Smooth muscle cell (in vitro differentiated cells): ENCODE data around the gene GATA6. TPM values are rescaled to one million over a fixed set of nuclear protein-coding genes. Genes with fewer than 3 reads are reported as not detected.

Source experiments
- DNase-seq: peaks from one replicate; lab custom pipeline; 2025; ENCODE audit not compliant: unreplicated experiment; lab: John Stamatoyannopoulos, UW
- H2AFZ ChIP-seq: fragments of 200-600 bp; sonication (generic); 2 replicates; pipeline ENCODE4 v1.6.0; 2016; ENCODE audit warnings: antibody characterized with exemption, low read depth, mild to moderate bottlenecking
- H3F3A ChIP-seq: fragments of 200-600 bp; sonication (generic); 2 replicates; pipeline ENCODE4 v1.6.0; 2017; ENCODE audit warnings: antibody characterized with exemption, low read depth
- H3K27ac ChIP-seq: fragments of 200-600 bp; sonication (generic); 2 replicates; pipeline ENCODE4 v1.5.1; 2016; ENCODE audit warnings: low read depth, mild to moderate bottlenecking
- H3K27me3 ChIP-seq: fragments of 200-600 bp; sonication (generic); 2 replicates; pipeline ENCODE4 v1.6.1; 2016; ENCODE audit warnings: low read depth, mild to moderate bottlenecking
- H3K36me3 ChIP-seq: fragments of 200-600 bp; sonication (generic); 2 replicates; pipeline ENCODE4 v1.5.1; 2016; ENCODE audit warnings: low read depth
- H3K4me1 ChIP-seq: fragments of 200-600 bp; sonication (generic); 2 replicates; pipeline ENCODE4 v1.5.1; 2016; ENCODE audit warnings: low read depth
- H3K4me2 ChIP-seq: fragments of 200-600 bp; sonication (generic); 2 replicates; pipeline ENCODE4 v1.6.0; 2016; ENCODE audit warnings: mild to moderate bottlenecking
- H3K4me3 ChIP-seq: fragments of 200-600 bp; sonication (generic); 2 replicates; pipeline ENCODE4 v1.5.1; 2016; ENCODE audit warnings: mild to moderate bottlenecking
- H3K79me2 ChIP-seq: fragments of 200-600 bp; sonication (generic); 2 replicates; pipeline ENCODE4 v1.6.0; 2016; ENCODE audit warnings: low read depth, mild to moderate bottlenecking
- H3K9ac ChIP-seq: fragments of 200-600 bp; sonication (generic); 2 replicates; pipeline ENCODE4 v1.6.0; 2016; ENCODE audit warnings: low read depth
- H3K9me3 ChIP-seq: fragments of 200-600 bp; sonication (generic); replicated peaks from 2 replicates; pipeline ENCODE4 v1.5.1; 2016; ENCODE audit warnings: low read depth
- H4K20me1 ChIP-seq: fragments of 200-600 bp; sonication (generic); 2 replicates; pipeline ENCODE4 v1.6.0; 2016; ENCODE audit warnings: low read depth
- CTCF ChIP-seq: fragments of 200-600 bp; sonication (generic); IDR thresholded peaks from 2 replicates; pipeline ENCODE4 v1.5.1; 2017; ENCODE audit warnings: borderline replicate concordance, mild to moderate bottlenecking, antibody characterized with exemption; ENCODE audit not compliant: insufficient read depth, poor library complexity, severe bottlenecking
- WGBS: methylation state at CpG from one replicate; pipeline ENCODE4 v1.1.7; 2016; ENCODE audit warnings: low lambda C conversion rate; 5-methylcytosine and 5-hydroxymethylcytosine counted together
- polyA plus RNA-seq: library from polyadenylated mRNA; unstranded; fragments of >200 nt; fragmentation: Nextera tagmentation; extraction: Ambion mirVana; gene quantifications from 2 replicates; pipeline ENCODE4 v1.2.1, GENCODE V29; 2016
- total RNA-seq: library from RNA; depleted of rRNA; stranded (reverse); fragments of >200 nt; gene quantifications from 2 replicates; pipeline ENCODE4 v1.2.3, GENCODE V29; 2014

The GATA6 gene
- total and polyA plus RNA-seq, 2 experiments from 2014 or later = 48.5 to 49.9 TPM

DNA sequence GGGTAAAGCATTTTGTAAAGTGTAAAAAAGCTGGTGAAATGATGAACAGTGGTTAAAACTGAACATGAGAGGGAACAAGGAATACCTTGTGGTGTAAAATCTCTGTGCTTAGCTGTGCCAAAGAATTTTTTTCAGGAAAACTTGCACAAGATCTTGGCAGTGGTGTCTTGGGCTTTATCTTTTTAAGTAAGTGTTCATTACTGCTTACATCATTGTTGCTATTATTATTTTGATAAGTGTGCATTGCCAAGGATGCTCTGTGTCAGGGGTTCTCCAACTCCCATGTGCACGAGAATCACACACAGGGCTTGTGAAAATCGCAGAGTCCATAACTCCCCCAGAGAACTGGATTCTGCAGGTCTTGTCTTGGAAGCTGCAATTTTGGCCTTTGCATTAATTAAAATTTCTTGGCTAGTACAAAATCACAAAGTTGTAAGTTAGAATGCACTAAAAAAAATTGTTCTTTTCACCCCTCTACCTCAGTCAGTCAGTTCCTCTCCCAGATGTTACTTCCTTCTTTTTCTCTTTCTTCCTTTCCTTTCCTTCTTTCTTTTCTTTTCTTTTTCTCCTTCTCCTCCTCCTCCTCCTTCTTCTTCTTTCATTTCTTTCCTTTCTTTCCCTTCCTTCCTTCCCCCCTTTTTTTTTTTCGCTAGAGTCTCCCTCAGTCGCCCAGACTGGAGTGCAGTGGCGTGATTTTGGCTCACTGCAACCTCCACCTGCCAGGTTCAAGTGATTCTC, 37.8 kb downstream of the GATA6 start:
- Histone ChIP-seq H3K27ac (no peak overlapping the region), H3K36me3 (peaks cover 3% of the 10 kb centered on the region), H3K9ac (no peak overlapping the region), H3K79me2 (peaks cover 14% of the 10 kb centered on the region), H3K4me2 (no peak overlapping the region), H2AFZ (no peak overlapping the region), H3K9me3 (no peaks in the 10 kb centered on the region), H4K20me1 (peaks cover 32% of the 10 kb centered on the region), H3F3A (peaks cover 22% of the 10 kb centered on the region), H3K4me1 (no peaks in the 10 kb centered on the region), H3K4me3 (no peak overlapping the region), H3K27me3 (no peaks in the 10 kb centered on the region)
- DNase-seq = no peak
- no peak for TF ChIP-seq CTCF
- WGBS = 81% methylated on average over 5 of the region's 5 CpGs

DNA sequence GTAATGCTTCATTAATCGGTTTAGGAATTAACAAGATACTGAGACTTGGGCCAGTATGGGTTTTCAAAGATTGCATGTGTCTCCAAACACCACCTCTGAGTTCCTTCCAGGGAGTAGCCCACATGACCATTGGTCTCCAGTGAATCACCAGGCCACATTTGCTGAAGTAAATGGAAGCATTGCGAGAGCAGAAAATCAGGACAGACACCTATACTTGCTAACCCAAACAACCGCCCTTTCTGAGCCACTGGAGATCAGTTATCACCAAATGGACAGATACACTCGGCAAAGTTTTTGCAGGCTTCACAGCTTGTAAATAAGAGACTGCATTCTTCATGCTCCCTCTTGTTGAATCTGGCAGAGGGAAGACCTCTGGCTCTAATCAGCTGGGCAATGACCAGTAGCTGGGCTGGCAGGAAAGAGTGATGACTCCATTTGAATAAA, 40.9 kb downstream of the GATA6 start:
- Histone ChIP-seq H3K4me3 (no peak overlapping the region), H3K79me2 (no peaks in the 10 kb centered on the region), H3K27me3 (no peaks in the 10 kb centered on the region), H4K20me1 (peaks cover 5% of the 10 kb centered on the region), H3K9ac (no peak overlapping the region), H2AFZ (no peak overlapping the region), H3K4me2 (peak overlapping the region; percentile 51), H3F3A (peaks cover 4% of the 10 kb centered on the region), H3K27ac (peak overlapping the region; percentile 47), H3K4me1 (no peaks in the 10 kb centered on the region), H3K9me3 (no peaks in the 10 kb centered on the region), H3K36me3 (no peaks in the 10 kb centered on the region)
- DNase-seq = no peak
- WGBS = 25% methylated on average over 4 of the region's 4 CpGs
- no peak for TF ChIP-seq CTCF

GRCh38 chr18:22211657-22212056, 42.3 kb downstream of the GATA6 start:
- WGBS = 19% methylated on average over 2 of the region's 2 CpGs
- DNase-seq = no peak
- H2AFZ ChIP-seq = no peak overlapping the region

More at GRCh38 chr18:22211657-22212056, 42.3 kb downstream of the GATA6 start:
- Histone ChIP-seq H3K4me1 (no peaks in the 10 kb centered on the region), H3K9me3 (no peaks in the 10 kb centered on the region), H4K20me1 (no peaks in the 10 kb centered on the region), H3K4me3 (no peak overlapping the region), H3K36me3 (no peaks in the 10 kb centered on the region), H3K27me3 (no peaks in the 10 kb centered on the region), H3K27ac (no peak overlapping the region), H3K4me2 (no peak overlapping the region), H3K79me2 (no peaks in the 10 kb centered on the region), H3F3A (peaks cover 4% of the 10 kb centered on the region), H3K9ac (no peak overlapping the region)
- no peak for TF ChIP-seq CTCF
